Pericardium fibroblast (primary cell): Measurements from ENCODE around the gene CENPX. TPM values are rescaled to one million over a fixed set of nuclear protein-coding genes. Genes with fewer than 3 reads are reported as not detected.

ENCODE experiments used
- total RNA-seq: library from RNA; depleted of rRNA; stranded (reverse); fragments of >200 nt; gene quantifications from 2 replicates; pipeline ENCODE4 v1.2.3, GENCODE V29; 2015

The CENPX gene
- 44.6 and 69.1 TPM in 2 replicates for total RNA-seq

GRCh38 chr17:82022310-82022980 lies at the start of gene CENPX:
TSS of gene CENPX (minus strand) at chr17:82022878. CDS start at chr17:82022861, 17 bp downstream.

GRCh38 chr17:82065638-82066303 lies 43.1 kb upstream of the CENPX start, which contains the start of gene DUS1L:
TSS of gene DUS1L (minus strand) at chr17:82065804. CDS start at chr17:82065059, 745 bp downstream.

GRCh38 chr17:82051776-82052637 lies 29.3 kb upstream of the CENPX start, which contains the start of the genes GPS1 and RFNG:
TSS of gene GPS1 (plus strand) at chr17:82051898. CDS start at chr17:82051932, 34 bp downstream.
TSS of gene RFNG (minus strand) at chr17:82051811. CDS start at chr17:82051766, 45 bp downstream.

GRCh38 chr17:82037092-82037888 lies 14.6 kb upstream of the CENPX start, which contains the start of gene DCXR:
TSS of gene DCXR (minus strand) at chr17:82037697. CDS start at chr17:82037682, 15 bp downstream.

GRCh38 chr17:82031303-82031884 lies 8.7 kb upstream of the CENPX start, which contains the start of gene RAC3:
TSS of gene RAC3 (plus strand) at chr17:82031678. CDS start at chr17:82031762, 84 bp downstream.

GRCh38 chr17:82022981-82023446 lies 336 bp upstream of the CENPX start, which contains the start of gene LRRC45:
TSS of gene LRRC45 (plus strand) at chr17:82023305. CDS start at chr17:82023644, 339 bp downstream.

GRCh38 chr17:81977211-81977808 lies 45.4 kb downstream of the CENPX start, which contains the start of gene ASPSCR1:
TSS of gene ASPSCR1 (plus strand) at chr17:81977629. CDS start at chr17:81977647, 18 bp downstream.

Other genes starting within 250 kb of the CENPX start
- gene GCGR, start 218.7 kb downstream of the CENPX start, total RNA-seq, result not detected in 2 replicates
- 131 and 142 TPM in 2 replicates for gene MCRIP1, start 189.6 kb downstream of the CENPX start, total RNA-seq
- gene PPP1R27, start 187.8 kb downstream of the CENPX start, total RNA-seq, result not detected in 2 replicates
- gene P4HB, start 162.3 kb downstream of the CENPX start, total RNA-seq, result 1,324 and 2,574 TPM in 2 replicates
- 174 and 302 TPM in 2 replicates for gene ARHGDIA, start 151.5 kb downstream of the CENPX start, total RNA-seq
- 83.6 and 98.5 TPM in 2 replicates for gene ALYREF, start 131.3 kb downstream of the CENPX start, total RNA-seq
- 192 and 206 TPM in 2 replicates for gene ANAPC11, start 131.2 kb downstream of the CENPX start, total RNA-seq
- 1.1 and 2.0 TPM in 2 replicates for gene NPB, start 120.6 kb downstream of the CENPX start, total RNA-seq
- 61.2 and 85.8 TPM in 2 replicates for gene PCYT2, start 111.5 kb downstream of the CENPX start, total RNA-seq
- gene SIRT7, start 104.7 kb downstream of the CENPX start, total RNA-seq, result 10.7 and 10.8 TPM in 2 replicates
- 14.4 and 23.2 TPM in 2 replicates for gene MAFG, start 95.1 kb downstream of the CENPX start, total RNA-seq
- gene PYCR1, start 85.6 kb downstream of the CENPX start, total RNA-seq, result 121 and 144 TPM in 2 replicates
- gene MYADML2, start 75.6 kb downstream of the CENPX start, total RNA-seq, result not detected in 2 replicates
- not detected in 2 replicates for gene NOTUM, start 61.7 kb downstream of the CENPX start, total RNA-seq
- gene ASPSCR1, start 45.2 kb downstream of the CENPX start, total RNA-seq, result 13.2 and 15.6 TPM in 2 replicates
- gene LRRC45, start 427 bp upstream of the CENPX start, total RNA-seq, result 14.4 and 15.6 TPM in 2 replicates
- 17.4 and 21.6 TPM in 2 replicates for gene RAC3, start 8.8 kb upstream of the CENPX start, total RNA-seq
- gene DCXR, start 14.8 kb upstream of the CENPX start, total RNA-seq, result 91.7 and 113 TPM in 2 replicates
- gene RFNG, start 28.9 kb upstream of the CENPX start, total RNA-seq, result 51.6 and 58.4 TPM in 2 replicates
- 78.2 and 81.1 TPM in 2 replicates for gene GPS1, start 29.0 kb upstream of the CENPX start, total RNA-seq
- 30.2 and 57.8 TPM in 2 replicates for gene DUS1L, start 42.9 kb upstream of the CENPX start, total RNA-seq
- gene FASN, start 75.4 kb upstream of the CENPX start, total RNA-seq, result 108 and 137 TPM in 2 replicates
- gene CCDC57, start 190.0 kb upstream of the CENPX start, total RNA-seq, result 7.6 and 9.7 TPM in 2 replicates
- gene SLC16A3, start 206.2 kb upstream of the CENPX start, total RNA-seq, result 107 and 296 TPM in 2 replicates